MCF 10A (cell line): ENCODE data around the gene CDC42SE1. TPM values are rescaled to one million over a fixed set of nuclear protein-coding genes. Genes with fewer than 3 reads are reported as not detected.

ENCODE experiments used
- BruUV-seq: library from RNA; stranded (reverse); fragments of 400-500 nt; replicated peaks from 2 replicates; lab custom pipeline; 2021; lab: Mats Ljungman, UMichigan
- CTCF ChIA-PET: fragments of 300-600 bp; sonication (Branson Sonifier 250); formaldehyde crosslinking; extraction: SDS; loops from one replicate; lab custom pipeline; 2021; ENCODE audit warnings: antibody characterized with exemption, inconsistent platforms; lab: Yijun Ruan, JAX
- POLR2A ChIA-PET: fragments of 300-600, 350-650 bp; sonication (Branson Sonifier 250); formaldehyde crosslinking; extraction: SDS; loops from one replicate; lab custom pipeline; 2020; ENCODE audit warnings: antibody characterized with exemption, inconsistent platforms; lab: Yijun Ruan, JAX
- DNase-seq: peaks from one replicate; pipeline ENCODE4 v3.0.0-alpha.2; 2018; ENCODE audit not compliant: unreplicated experiment
- H3K27ac Mint-ChIP-seq: one replicate; pipeline ENCODE4 v1.8.0; 2022; ENCODE audit warnings: mild to moderate bottlenecking, low read depth, mixed read lengths; ENCODE audit not compliant: unreplicated experiment
- H3K27me3 Mint-ChIP-seq: one replicate; pipeline ENCODE4 v1.8.0; 2022; ENCODE audit warnings: mixed read lengths; ENCODE audit not compliant: insufficient read depth, unreplicated experiment
- H3K36me3 Mint-ChIP-seq: one replicate; pipeline ENCODE4 v1.8.0; 2022; ENCODE audit warnings: mild to moderate bottlenecking, moderate library complexity, mixed read lengths; ENCODE audit not compliant: insufficient read depth, unreplicated experiment
- H3K4me1 Mint-ChIP-seq: one replicate; pipeline ENCODE4 v1.8.0; 2022; ENCODE audit warnings: mixed read lengths; ENCODE audit not compliant: insufficient read depth, unreplicated experiment
- H3K4me3 Mint-ChIP-seq: one replicate; pipeline ENCODE4 v1.8.0; 2022; ENCODE audit warnings: mild to moderate bottlenecking, moderate library complexity, mixed read lengths; ENCODE audit not compliant: unreplicated experiment
- H3K9me3 Mint-ChIP-seq: one replicate; pipeline ENCODE4 v1.8.0; 2022; ENCODE audit warnings: mixed read lengths; ENCODE audit not compliant: unreplicated experiment
- CTCF ChIP-seq: fragments of 200-600 bp; IDR thresholded peaks from one replicate; pipeline ENCODE4 v1.8.0; 2022; ENCODE audit warnings: antibody characterized with exemption, mild to moderate bottlenecking; ENCODE audit not compliant: unreplicated experiment
- intact Hi-C: fragments of 100-400 bp; cut with micrococcal nuclease; formaldehyde crosslinking; loops from 2 replicates; pipeline ENCODE4 v1.14.1; 2022
- total RNA-seq: library from RNA; stranded (reverse); gene quantifications from 2 replicates; pipeline ENCODE4 v1.2.3, GENCODE V29; 2022

The CDC42SE1 gene
- total RNA-seq, 1 experiment from 2014 or later, result 139 TPM

- intact Hi-C loops, result no loop called here
- Mint-ChIP-seq H3K9me3 (no peaks in the 10 kb centered on the region), H3K4me3 (no peak overlapping the region), H3K36me3 (peaks cover 26% of the 10 kb centered on the region), H3K27me3 (no peaks in the 10 kb centered on the region), H3K4me1 (peaks cover 9% of the 10 kb centered on the region), H3K27ac (no peak overlapping the region)
- ChIA-PET CTCF (interaction anchor here (0.6 to 1.3 kb wide), 4 partner anchors 13 to 283 kb away, joined by 3 to 6 read pairs (median 4); no protein-coding TSS in a partner anchor), POLR2A (interaction anchor here (1.0 to 1.2 kb wide), 2 partner anchors 35 to 384 kb away, joined by 3 read pairs; partner anchors contain the start of gene C1orf56)
- DNase-seq, result no peak
- TF ChIP-seq CTCF, result no peak
- BruUV-seq, result no TSS peak
These were observed 46.5 kb downstream of the CDC42SE1 start for GRCh38 chr1:151012684-151013471.

GRCh38 chr1:151011154-151011850 lies 48.1 kb downstream of the CDC42SE1 start:
- TF ChIP-seq CTCF, result no peak
- intact Hi-C loops, result no loop called here
- DNase-seq, result no peak
- peaks cover 23% of the 10 kb centered on the region for H3K4me1 Mint-ChIP-seq
- H3K27me3 Mint-ChIP-seq, result no peaks in the 10 kb centered on the region
- H3K36me3 Mint-ChIP-seq, result peaks cover 28% of the 10 kb centered on the region
- BruUV-seq, result no TSS peak
- CTCF ChIA-PET, result interaction anchor here (0.8 to 1.6 kb wide), 4 partner anchors 12 to 16 kb away, joined by 3 to 9 read pairs (median 5); no protein-coding TSS in a partner anchor
- H3K27ac Mint-ChIP-seq, result peak overlapping the region; percentile 39
- POLR2A ChIA-PET, result interaction anchor here (0.6 to 0.7 kb wide), 2 partner anchors 21 to 154 kb away, joined by 4 to 6 read pairs; no protein-coding TSS in a partner anchor
- no peak overlapping the region for H3K4me3 Mint-ChIP-seq
- no peaks in the 10 kb centered on the region for H3K9me3 Mint-ChIP-seq

GRCh38 chr1:151010346-151010726 lies 49.1 kb downstream of the CDC42SE1 start:
- no peak overlapping the region for H3K4me3 Mint-ChIP-seq
- no TSS peak for BruUV-seq
- intact Hi-C loops, result no loop called here
- no peaks in the 10 kb centered on the region for H3K27me3 Mint-ChIP-seq
- no peaks in the 10 kb centered on the region for H3K9me3 Mint-ChIP-seq
- peaks cover 25% of the 10 kb centered on the region for H3K36me3 Mint-ChIP-seq
- POLR2A ChIA-PET, result interaction anchor here (0.6 to 2.9 kb wide), 3 partner anchors 24 to 504 kb away, joined by 3 to 16 read pairs (median 4); partner anchors contain the start of genes CDC42SE1 and MLLT11
- CTCF ChIA-PET, result interaction anchor here (0.6 to 1.6 kb wide), 6 partner anchors 14 to 391 kb away, joined by 3 to 9 read pairs (median 4); no protein-coding TSS in a partner anchor
- H3K4me1 Mint-ChIP-seq, result peaks cover 33% of the 10 kb centered on the region
- DNase-seq, result no peak
- H3K27ac Mint-ChIP-seq, result no peak overlapping the region
- TF ChIP-seq CTCF, result no peak
